Lower leg skin (tissue), 3 donors: Measurements from ENCODE around the gene TAPBP.

Experiments used
- CTCF ChIP-seq, 3 donors: fragments of 450-650 bp; IDR thresholded peaks; one replicate each; pipeline ENCODE4 v1.5.1; 2016; ENCODE audit warnings: antibody characterized with exemption in 3 of 3, mild to moderate bottlenecking in 3 of 3, moderate library complexity in 2 of 3
- POLR2A ChIP-seq, 2 donors: fragments of 450-650 bp; IDR thresholded peaks; one replicate each; pipeline ENCODE4 v1.6.1; 2016 to 2017; ENCODE audit warnings: antibody characterized with exemption in 2 of 2, mild to moderate bottlenecking in 1 of 2, moderate library complexity in 1 of 2

GRCh38 chr6:33292996-33293682, 20.7 kb downstream of the TAPBP start:
- no peak for TF ChIP-seq CTCF (IDR thresholded peaks at IDR 0.05)
- TF ChIP-seq POLR2A (IDR thresholded peaks at IDR 0.05) = no peak
